HepG2 (cell line): ENCODE data around the gene NRG2. TPM values are rescaled to one million over a fixed set of nuclear protein-coding genes. Genes with fewer than 3 reads are reported as not detected.

Experiments used
- ATAC-seq: fragments of 200-7000 bp; cut with Tn5 transposase; 3 replicates; pipeline ENCODE4 v1.9.1; 2020; ENCODE audit warnings: mild to moderate bottlenecking, moderate library complexity
- BruUV-seq: library from RNA; stranded (reverse); fragments of 400-500 nt; replicated peaks from 2 replicates; lab custom pipeline; 2021; lab: Mats Ljungman, UMichigan
- CTCF ChIA-PET: fragments of 300-600 bp; formaldehyde crosslinking; extraction: SDS; loops from one replicate; lab custom pipeline; 2021; ENCODE audit warnings: low total read pairs, inconsistent platforms, low intra/inter-chr PET ratio; lab: Yijun Ruan, JAX
- POLR2A ChIA-PET: fragments of 350-600 bp; sonication (Branson Sonifier 250); formaldehyde crosslinking; loops from one replicate; lab custom pipeline; 2020; ENCODE audit warnings: antibody characterized with exemption, inconsistent platforms; lab: Yijun Ruan, JAX
- DNase-seq: peaks from one replicate; pipeline ENCODE4 v3.0.0-alpha.2; 2015; ENCODE audit warnings: low spot score
- FAIRE-seq: peaks from 3 replicates; lab custom pipeline; 2011; peaks lifted over from hg19 to GRCh38; lab: Jason Lieb, UNC
- H2AFZ ChIP-seq: one replicate; pipeline ENCODE4 v1.6.1; 2011; ENCODE audit warnings: low read length, inconsistent platforms
- H3K27ac ChIP-seq: fragments of 300-600 bp; 3 replicates; pipeline ENCODE4 v1.8.0; 2011; ENCODE audit warnings: mixed run types, mild to moderate bottlenecking, mixed read lengths, low read length, inconsistent platforms; ENCODE audit not compliant: insufficient read depth; ENCODE audit errors: extremely low read length
- H3K27me3 ChIP-seq, 2 experiments: fragments of 200-600 bp in 1 of 2; 2 replicates in 1 of 2; 3 replicates in 1 of 2; pipeline versions ENCODE4 v1.6.0 to v1.8.0; 2011; ENCODE audit warnings: low read length in 2 of 2, mild to moderate bottlenecking in 2 of 2, moderate library complexity in 2 of 2, inconsistent platforms in 1 of 2; ENCODE audit not compliant: insufficient read depth in 2 of 2, control insufficient read depth in 1 of 2
- H3K36me3 ChIP-seq, 2 experiments: fragments of 200-600 bp in 1 of 2; replicated peaks in 1 of 2; 2 replicates in 1 of 2; 3 replicates in 1 of 2; pipeline versions ENCODE4 v1.5.1 to v1.8.0; 2011; ENCODE audit warnings: low read length in 2 of 2, inconsistent platforms in 1 of 2; ENCODE audit not compliant: insufficient read depth in 2 of 2, control insufficient read depth in 1 of 2
- H3K4me1 ChIP-seq: 2 replicates; pipeline ENCODE4 v1.5.1; 2012; ENCODE audit warnings: low read length, inconsistent platforms; ENCODE audit not compliant: insufficient read depth
- H3K4me2 ChIP-seq: 2 replicates; pipeline ENCODE4 v1.6.0; 2011; ENCODE audit warnings: low read depth, low read length, inconsistent platforms
- H3K4me3 ChIP-seq, 3 experiments: fragments of 200-600 bp in 1 of 3; sonication (generic), shearing (Covaris generic) in 1 of 3; replicated peaks in 1 of 3; 2 replicates each; pipeline ENCODE4 v1.5.1; 2011 to 2016; ENCODE audit warnings: low read length in 3 of 3, inconsistent platforms in 2 of 3, low read depth in 2 of 3, mild to moderate bottlenecking in 2 of 3, control low read depth in 1 of 3, mixed read lengths in 1 of 3; ENCODE audit not compliant: insufficient read depth in 1 of 3
- H3K79me2 ChIP-seq: one replicate; pipeline ENCODE4 v1.6.1; 2011; ENCODE audit warnings: low read length, inconsistent platforms; ENCODE audit not compliant: insufficient read depth
- H3K9ac ChIP-seq: 2 replicates; pipeline ENCODE4 v1.6.0; 2011; ENCODE audit warnings: mild to moderate bottlenecking, low read depth, low read length, inconsistent platforms; ENCODE audit not compliant: insufficient read depth
- H3K9me3 ChIP-seq: 2 replicates; pipeline ENCODE4 v1.5.1; 2012; ENCODE audit warnings: mild to moderate bottlenecking, low read length
- H4K20me1 ChIP-seq: 2 replicates; pipeline ENCODE4 v1.6.0; 2011; ENCODE audit warnings: inconsistent platforms, mild to moderate bottlenecking, low read length, moderate library complexity; ENCODE audit not compliant: insufficient read depth
- CBX5 ChIP-seq: sonication (generic); formaldehyde crosslinking; IDR thresholded peaks from 2 replicates; pipeline ENCODE4 v1.4.0; 2020; ENCODE audit warnings: missing genetic modification reagents, borderline replicate concordance
- GMEB1 ChIP-seq: sonication (generic); formaldehyde crosslinking; IDR thresholded peaks from 2 replicates; pipeline ENCODE4 v1.5.1; 2020; ENCODE audit warnings: missing genetic modification reagents, mild to moderate bottlenecking, borderline replicate concordance
- HMG20B ChIP-seq: conservative IDR thresholded peaks from 2 replicates; pipeline ENCODE4 v1.6.1; 2016; ENCODE audit warnings: missing genetic modification reagents, missing compliant biosample characterization
- MLXIP ChIP-seq: sonication (generic); formaldehyde crosslinking; IDR thresholded peaks from 2 replicates; pipeline ENCODE4 v1.9.0; 2021; ENCODE audit warnings: missing genetic modification reagents, borderline replicate concordance
- TFAP4 ChIP-seq: sonication (generic); IDR thresholded peaks from 2 replicates; pipeline ENCODE4 v1.6.1; 2016; ENCODE audit warnings: low read depth, borderline replicate concordance
- ZFP91 ChIP-seq: sonication (generic); formaldehyde crosslinking; IDR thresholded peaks from 2 replicates; pipeline ENCODE4 v1.9.0; 2022; ENCODE audit warnings: missing genetic modification reagents, mild to moderate bottlenecking, borderline replicate concordance
- ZNF276 ChIP-seq: sonication (generic); formaldehyde crosslinking; IDR thresholded peaks from 2 replicates; pipeline ENCODE4 v1.4.0; 2020; ENCODE audit warnings: mild to moderate bottlenecking, low read depth, missing genetic modification reagents
- ZNF800 ChIP-seq: sonication (generic); formaldehyde crosslinking; IDR thresholded peaks from 2 replicates; pipeline ENCODE4 v1.4.0; 2020; ENCODE audit warnings: missing genetic modification reagents
- whole genome bisulfite sequencing: methylation state at CpG from one replicate; pipeline ENCODE4 v1.1.6; 2017; ENCODE audit warnings: low lambda C conversion rate; 5-methylcytosine and 5-hydroxymethylcytosine counted together
- in situ Hi-C: cut with HindIII; loops from 2 replicates; pipeline ENCODE4 v1.10.0; 2017; ENCODE audit warnings: low pct_unique_long_range_greater_than_20kb; ENCODE audit not compliant: extremely low pct_ligation_motif_present
- intact Hi-C: fragments of 100-400 bp; cut with micrococcal nuclease; formaldehyde crosslinking; loops from one replicate; pipeline ENCODE4 v1.10.0; 2022; ENCODE audit not compliant: unreplicated experiment
- polyA plus RNA-seq, 8 experiments: library from polyadenylated mRNA; depleted of rRNA in 3 of 8; stranded (reverse) in 7 of 8; unstranded in 1 of 8; fragments of >200 nt; fragmentation: Illumina TruSeq in 4 of 8; extraction: Trizol in 4 of 8; gene quantifications; 2 replicates each; pipeline versions ENCODE4 v1.2.1 to v1.2.3, GENCODE V29; 2011 to 2016; ENCODE audit warnings: low read depth in 4 of 8, missing spikeins in 1 of 8, mixed read lengths in 1 of 8; ENCODE audit not compliant: insufficient read depth in 1 of 8
- total RNA-seq, 5 experiments: library from RNA; depleted of rRNA; stranded (reverse); fragments of >200 nt; fragmentation: Illumina TruSeq; extraction: Trizol; gene quantifications; 2 replicates each; pipeline ENCODE4 v1.2.3, GENCODE V29; 2016; ENCODE audit warnings: low read depth in 1 of 5

Gene NRG2
- total and polyA plus RNA-seq, 2 of the 13 experiments (the other 11 are each of a cell fraction or from before 2014, with no cell fraction given) = not detected

GRCh38 chr5:139897342-139897741, 145.8 kb downstream of the NRG2 start (continued):
- no peak for TF ChIP-seq GMEB1 (CRISPR knock-in tag)
- TF ChIP-seq TFAP4 = no peak
- no peak for TF ChIP-seq ZNF800 (CRISPR knock-in tag)

GRCh38 chr5:139896718-139897117, 146.4 kb downstream of the NRG2 start:
- H3K27ac ChIP-seq = no peak overlapping the region
- no peaks in the 10 kb centered on the region for H3K36me3 ChIP-seq
- 4% methylated on average over 4 of the region's 4 CpGs for WGBS
- H3K9ac ChIP-seq = no peak overlapping the region
- ChIA-PET CTCF (no interaction called here), POLR2A (no interaction called here)
- ATAC-seq (no peak), FAIRE-seq (no peak), DNase-seq (no peak)
- H3K9me3 ChIP-seq = no peaks in the 10 kb centered on the region
- peaks cover 3 to 75% of the 10 kb centered on the region in 2 experiments; a peak in 3 of 5 replicates for H3K27me3 ChIP-seq
- intact Hi-C loops = no loop called here
- H2AFZ ChIP-seq = no peak overlapping the region
- H4K20me1 ChIP-seq = no peaks in the 10 kb centered on the region
- no peak overlapping the region for H3K4me3 ChIP-seq
- no peaks in the 10 kb centered on the region for H3K79me2 ChIP-seq
- no peaks in the 10 kb centered on the region for H3K4me1 ChIP-seq
- no TSS peak for BruUV-seq
- in situ Hi-C loops = no loop called here
- H3K4me2 ChIP-seq = no peak overlapping the region
- no peak for TF ChIP-seq GMEB1 (CRISPR knock-in tag)
- TF ChIP-seq ZNF276 (CRISPR knock-in tag) = no peak
- TF ChIP-seq MLXIP (CRISPR knock-in tag) = no peak
- TF ChIP-seq HMG20B (CRISPR knock-in tag) = no peak
- no peak for TF ChIP-seq ZFP91 (CRISPR knock-in tag)
- TF ChIP-seq CBX5 = no peak
